Ammon's horn (tissue), 1 donor: ENCODE results near the gene NRROS.
A peak's percentile ranks its signal among the peaks of the same experiment; 100 is the strongest.

Source experiments
- DNase-seq: peaks from one replicate; pipeline ENCODE4 v3.0.0-alpha.2; 2016; ENCODE audit warnings: low spot score

The NRROS gene

GRCh38 chr3:196686436-196686835 is 46.9 kb downstream of the NRROS start:
- no peak for DNase-seq

GRCh38 chr3:196688349-196688748 is 48.9 kb downstream of the NRROS start:
- peak; percentile 40 for DNase-seq

GRCh38 chr3:196689941-196690660 is 50.6 kb downstream of the NRROS start:
- peak; percentile 26 for DNase-seq

GRCh38 chr3:196691386-196691785 is 51.9 kb downstream of the NRROS start:
- no peak for DNase-seq

GRCh38 chr3:196694202-196694638 is 54.7 kb downstream of the NRROS start:
- no peak for DNase-seq

GRCh38 chr3:196694941-196695848 is 55.7 kb downstream of the NRROS start:
- DNase-seq: no peak

- DNase-seq: no peak
Observed at GRCh38 chr3:196695849-196696226, 56.3 kb downstream of the NRROS start.

- no peak for DNase-seq
Observed at GRCh38 chr3:196697270-196697669, 57.8 kb downstream of the NRROS start.

- no peak for DNase-seq
Observed at GRCh38 chr3:196699749-196700148, 60.3 kb downstream of the NRROS start.

- DNase-seq: no peak
Observed at GRCh38 chr3:196700801-196701200, 61.3 kb downstream of the NRROS start.

GRCh38 chr3:196706327-196706726 is 66.8 kb downstream of the NRROS start:
- no peak for DNase-seq

- DNase-seq: no peak
Observed at GRCh38 chr3:196706731-196707130, 67.2 kb downstream of the NRROS start.

- no peak for DNase-seq
Observed at GRCh38 chr3:196707566-196707965, 68.1 kb downstream of the NRROS start.

- DNase-seq: no peak
Observed at GRCh38 chr3:196708467-196708866, 69.0 kb downstream of the NRROS start.
